ENCODE data around the gene AMD1. TPM values are rescaled to one million over a fixed set of nuclear protein-coding genes. Genes with fewer than 3 reads are reported as not detected.

Gene AMD1
- total RNA-seq, 2 donors from 2014 or later, result 70.4 to 72.7 TPM

DNA sequence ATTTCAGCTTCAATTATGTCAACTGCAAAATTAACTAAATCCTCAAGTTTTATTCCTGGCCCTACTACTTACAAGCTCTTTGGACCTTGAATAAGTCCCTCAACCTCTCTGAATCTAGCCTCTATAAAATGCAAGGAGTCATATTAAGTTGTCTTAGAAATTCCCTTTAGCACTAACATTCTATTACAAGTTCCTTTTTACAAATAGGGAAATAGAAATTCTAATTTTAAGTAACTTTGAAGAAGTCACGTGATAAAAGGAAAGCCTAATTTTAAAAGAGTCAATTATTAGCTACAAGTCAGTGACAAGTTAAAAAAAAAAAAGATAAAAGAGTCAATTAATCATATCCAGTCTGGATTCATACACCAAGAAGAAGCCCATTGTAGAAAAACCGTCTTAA lies 59.3 kb downstream of the AMD1 start:
- Histone ChIP-seq H3K9ac (ENCODE audit: low read depth in 2 of 2, low read length in 2 of 2) (no peak overlapping the region), H3K9me3 (no peaks in the 10 kb centered on the region), H3K27me3 (no peaks in the 10 kb centered on the region), H3K4me3 (no peak overlapping the region), H3K27ac (no peak overlapping the region), H3K4me1 (no peaks in the 10 kb centered on the region), H3K36me3 (no peaks in the 10 kb centered on the region)
- DNase-seq, result no peak
- TF ChIP-seq, protein P1, sequence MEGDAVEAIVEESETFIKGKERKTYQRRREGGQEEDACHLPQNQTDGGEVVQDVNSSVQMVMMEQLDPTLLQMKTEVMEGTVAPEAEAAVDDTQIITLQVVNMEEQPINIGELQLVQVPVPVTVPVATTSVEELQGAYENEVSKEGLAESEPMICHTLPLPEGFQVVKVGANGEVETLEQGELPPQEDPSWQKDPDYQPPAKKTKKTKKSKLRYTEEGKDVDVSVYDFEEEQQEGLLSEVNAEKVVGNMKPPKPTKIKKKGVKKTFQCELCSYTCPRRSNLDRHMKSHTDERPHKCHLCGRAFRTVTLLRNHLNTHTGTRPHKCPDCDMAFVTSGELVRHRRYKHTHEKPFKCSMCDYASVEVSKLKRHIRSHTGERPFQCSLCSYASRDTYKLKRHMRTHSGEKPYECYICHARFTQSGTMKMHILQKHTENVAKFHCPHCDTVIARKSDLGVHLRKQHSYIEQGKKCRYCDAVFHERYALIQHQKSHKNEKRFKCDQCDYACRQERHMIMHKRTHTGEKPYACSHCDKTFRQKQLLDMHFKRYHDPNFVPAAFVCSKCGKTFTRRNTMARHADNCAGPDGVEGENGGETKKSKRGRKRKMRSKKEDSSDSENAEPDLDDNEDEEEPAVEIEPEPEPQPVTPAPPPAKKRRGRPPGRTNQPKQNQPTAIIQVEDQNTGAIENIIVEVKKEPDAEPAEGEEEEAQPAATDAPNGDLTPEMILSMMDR (IDR thresholded peaks at IDR 0.05), result no peak
- intact Hi-C loops (cut with DNase I), result no loop called here

DNA sequence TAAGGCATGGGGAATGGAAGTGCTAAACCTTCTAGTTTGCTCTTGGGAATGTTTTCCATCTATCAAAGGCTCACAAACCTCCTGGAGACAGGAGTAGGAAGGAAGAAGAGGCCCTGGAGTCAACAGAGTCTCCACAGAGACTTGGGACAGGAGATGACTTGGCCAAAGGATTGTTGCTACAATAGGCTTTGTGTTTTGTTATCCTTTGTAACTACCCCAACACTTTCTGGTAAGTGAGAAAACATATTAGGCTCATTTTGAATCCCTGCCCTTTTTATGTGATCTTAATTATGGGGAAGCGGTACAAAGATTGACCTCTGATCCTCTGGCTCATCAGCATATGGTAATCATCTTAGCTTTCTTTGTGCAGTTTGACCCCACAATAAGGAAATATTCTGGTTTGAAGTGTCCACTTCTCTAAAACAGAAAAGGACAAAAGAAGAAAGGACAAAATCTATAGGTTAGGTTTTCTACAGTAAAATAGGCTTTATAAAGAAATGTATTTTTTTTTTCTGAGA lies 59.9 kb downstream of the AMD1 start:
- H3K9ac ChIP-seq (ENCODE audit: low read depth in 2 of 2, low read length in 2 of 2), result no peak overlapping the region
- intact Hi-C loops (cut with DNase I), result no loop called here
- H3K4me1 ChIP-seq, result no peaks in the 10 kb centered on the region
- no peak overlapping the region for H3K27ac ChIP-seq
- H3K27me3 ChIP-seq, result no peaks in the 10 kb centered on the region
- TF ChIP-seq, protein P1 (IDR thresholded peaks at IDR 0.05), result no peak
- no peaks in the 10 kb centered on the region for H3K36me3 ChIP-seq
- H3K4me3 ChIP-seq, result no peak overlapping the region
- DNase-seq, result no peak
- no peaks in the 10 kb centered on the region for H3K9me3 ChIP-seq

DNA sequence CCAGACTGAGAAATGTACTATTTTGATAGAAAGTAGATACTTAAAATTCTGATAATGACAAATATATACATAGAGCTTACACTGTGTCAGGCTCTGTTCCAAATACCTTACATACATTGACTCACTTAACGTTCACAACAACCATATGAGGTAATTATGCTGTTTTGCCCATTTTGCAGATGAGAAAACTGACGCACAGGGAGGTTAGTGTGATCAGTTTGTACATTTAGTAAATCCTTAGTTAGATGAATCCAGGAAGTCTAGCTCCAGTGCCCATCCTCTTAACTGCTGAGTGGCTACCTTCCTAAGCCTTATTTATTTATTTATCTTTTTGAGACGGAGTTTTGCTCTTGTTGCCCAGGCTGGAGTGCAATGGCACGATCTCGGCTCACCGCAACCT lies 60.6 kb downstream of the AMD1 start:
- Histone ChIP-seq H3K4me1 (no peaks in the 10 kb centered on the region), H3K36me3 (no peaks in the 10 kb centered on the region), H3K9ac (ENCODE audit: low read depth in 2 of 2, low read length in 2 of 2) (no peak overlapping the region), H3K27me3 (no peaks in the 10 kb centered on the region), H3K4me3 (no peak overlapping the region), H3K9me3 (no peaks in the 10 kb centered on the region), H3K27ac (no peak overlapping the region)
- intact Hi-C loops (cut with DNase I), result no loop called here
- DNase-seq, result no peak
- TF ChIP-seq, protein P1 (IDR thresholded peaks at IDR 0.05), result no peak

DNA sequence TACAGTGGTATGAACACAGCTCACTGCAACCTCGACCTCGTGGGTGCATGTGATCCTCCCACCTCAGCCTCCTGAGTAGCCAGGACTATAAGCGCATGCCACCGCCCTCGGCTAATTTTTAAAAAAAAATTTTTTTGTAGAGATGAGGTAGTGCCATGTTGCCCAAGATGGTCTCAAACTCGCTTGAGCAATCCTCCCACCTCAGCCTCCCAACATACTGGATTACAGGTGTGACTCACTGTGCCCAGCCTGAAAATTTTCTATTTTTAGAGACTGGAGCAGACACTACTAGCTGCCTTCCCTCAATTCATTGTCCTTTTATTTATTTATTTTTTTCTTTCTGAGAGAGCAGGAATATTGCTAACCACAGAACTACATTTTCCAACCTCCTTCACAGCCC lies 63.6 kb downstream of the AMD1 start:
- no peak overlapping the region for H3K27ac ChIP-seq
- H3K9ac ChIP-seq (ENCODE audit: low read depth in 2 of 2, low read length in 2 of 2), result no peak overlapping the region
- DNase-seq, result no peak
- TF ChIP-seq, protein P1 (IDR thresholded peaks at IDR 0.05), result no peak
- H3K9me3 ChIP-seq, result no peaks in the 10 kb centered on the region
- intact Hi-C loops (cut with DNase I), result no loop called here
- H3K36me3 ChIP-seq, result no peaks in the 10 kb centered on the region
- no peak overlapping the region for H3K4me3 ChIP-seq
- H3K4me1 ChIP-seq, result no peaks in the 10 kb centered on the region
- H3K27me3 ChIP-seq, result no peaks in the 10 kb centered on the region

DNA sequence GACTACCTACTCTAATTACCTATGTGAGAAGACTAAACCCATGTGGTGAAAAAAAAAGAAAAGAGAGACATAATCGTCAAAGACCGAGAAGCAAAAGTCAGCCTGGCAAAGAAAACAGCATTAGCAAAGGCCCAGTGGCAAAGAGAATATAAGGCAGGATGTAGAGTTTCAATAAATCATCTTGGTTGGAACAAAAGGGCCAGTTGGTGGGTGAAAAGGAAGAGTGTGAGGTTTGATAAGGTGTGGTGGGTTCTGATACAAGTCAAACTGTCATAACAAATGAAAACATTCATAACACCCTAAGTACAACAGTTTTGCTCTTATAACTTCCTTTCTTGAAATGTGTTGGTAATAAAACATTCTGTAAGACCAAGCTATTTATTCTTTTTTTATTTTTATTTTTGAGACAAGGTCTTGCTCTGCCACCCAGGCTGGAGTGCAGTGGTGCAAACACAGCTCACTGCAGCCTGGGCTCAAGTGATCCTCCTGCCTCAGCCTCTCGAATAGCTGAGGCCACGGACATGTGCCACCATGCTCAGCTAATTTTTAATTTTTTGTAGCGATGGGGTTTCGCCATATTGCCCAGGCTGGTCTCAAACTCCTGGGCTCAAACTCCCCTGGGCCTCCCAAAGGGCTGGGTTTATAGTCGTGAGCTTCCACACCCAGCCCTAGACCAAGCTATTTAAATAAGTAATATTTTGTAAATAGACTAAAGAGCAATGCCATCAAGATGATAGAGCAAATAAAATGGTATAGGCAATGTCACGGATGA lies 65.0 kb downstream of the AMD1 start:
- H3K9ac ChIP-seq (ENCODE audit: low read depth in 2 of 2, low read length in 2 of 2), result no peak overlapping the region
- H3K27ac ChIP-seq, result no peak overlapping the region
- no peak for DNase-seq
- TF ChIP-seq, protein P1 (IDR thresholded peaks at IDR 0.05), result no peak
- no peaks in the 10 kb centered on the region for H3K9me3 ChIP-seq
- no peak overlapping the region for H3K4me3 ChIP-seq
- H3K27me3 ChIP-seq, result no peaks in the 10 kb centered on the region
- no peaks in the 10 kb centered on the region for H3K36me3 ChIP-seq
- intact Hi-C loops (cut with DNase I), result no loop called here
- H3K4me1 ChIP-seq, result no peaks in the 10 kb centered on the region
